GM23248 (cell line): Measurements from ENCODE around the gene TPRG1L. TPM values are rescaled to one million over a fixed set of nuclear protein-coding genes. Genes with fewer than 3 reads are reported as not detected.

Experiments
- DNase-seq: peaks from one replicate; pipeline ENCODE4 v3.0.0-alpha.2; 2015
- H2AFZ ChIP-seq: fragments of 200-600 bp; sonication (generic); 2 replicates; pipeline ENCODE4 v1.6.1; 2016; ENCODE audit warnings: antibody characterized with exemption
- H3F3A ChIP-seq: fragments of 200-600 bp; sonication (generic); 2 replicates; pipeline ENCODE4 v1.6.1; 2016; ENCODE audit warnings: mild to moderate bottlenecking, antibody characterized with exemption, mixed run types; ENCODE audit not compliant: insufficient read depth
- H3K27ac ChIP-seq: fragments of 200-600 bp; sonication (generic); 2 replicates; pipeline ENCODE4 v1.5.1; 2016; ENCODE audit warnings: mild to moderate bottlenecking
- H3K27me3 ChIP-seq: fragments of 200-600 bp; sonication (generic); replicated peaks from 2 replicates; pipeline ENCODE4 v1.6.1; 2016; ENCODE audit warnings: mild to moderate bottlenecking; ENCODE audit not compliant: insufficient read depth
- H3K36me3 ChIP-seq: fragments of 200-600 bp; sonication (generic); 2 replicates; pipeline ENCODE4 v1.6.1; 2016; ENCODE audit warnings: low read depth, mild to moderate bottlenecking
- H3K4me1 ChIP-seq: fragments of 200-600 bp; sonication (generic); 2 replicates; pipeline ENCODE4 v1.6.1; 2016; ENCODE audit warnings: mild to moderate bottlenecking; ENCODE audit not compliant: insufficient read depth
- H3K4me2 ChIP-seq: fragments of 200-600 bp; sonication (generic); one replicate; pipeline ENCODE4 v1.6.1; 2016; ENCODE audit warnings: mild to moderate bottlenecking; ENCODE audit not compliant: unreplicated experiment
- H3K4me3 ChIP-seq: fragments of 200-600 bp; sonication (generic); 2 replicates; pipeline ENCODE4 v1.5.1; 2016; ENCODE audit warnings: mild to moderate bottlenecking
- H3K79me2 ChIP-seq: fragments of 200-600 bp; sonication (generic); 2 replicates; pipeline ENCODE4 v1.6.1; 2016; ENCODE audit warnings: mild to moderate bottlenecking; ENCODE audit not compliant: insufficient read depth
- H3K9ac ChIP-seq: fragments of 200-600 bp; sonication (generic); 2 replicates; pipeline ENCODE4 v1.6.1; 2016; ENCODE audit warnings: mild to moderate bottlenecking
- H3K9me2 ChIP-seq: fragments of 200-600 bp; sonication (generic); 2 replicates; pipeline ENCODE4 v1.6.1; 2016; ENCODE audit warnings: mixed run types, mild to moderate bottlenecking, moderate library complexity; ENCODE audit not compliant: insufficient read depth
- H3K9me3 ChIP-seq: fragments of 200-600 bp; sonication (generic); one replicate; pipeline ENCODE4 v1.6.1; 2017; ENCODE audit warnings: low read depth
- H4K20me1 ChIP-seq: fragments of 200-600 bp; sonication (generic); 2 replicates; pipeline ENCODE4 v1.6.0; 2016; ENCODE audit not compliant: insufficient read depth
- EZH2 ChIP-seq: fragments of 200-600 bp; sonication (generic); IDR thresholded peaks from 2 replicates; pipeline ENCODE4 v1.6.1; 2018; ENCODE audit warnings: antibody characterized with exemption, mild to moderate bottlenecking; ENCODE audit not compliant: insufficient read depth, poor library complexity, severe bottlenecking
- EZH2phosphoT487 ChIP-seq: fragments of 200-600 bp; sonication (generic); IDR thresholded peaks from 2 replicates; pipeline ENCODE4 v1.6.1; 2018; ENCODE audit warnings: antibody characterized with exemption, moderate library complexity, mild to moderate bottlenecking, low read depth; ENCODE audit not compliant: insufficient read depth
- WGBS, 2 experiments: methylation state at CpG; one replicate each; pipeline ENCODE4 v1.1.6; 2015 to 2017; ENCODE audit warnings: low lambda C conversion rate in 2 of 2, low coverage in 1 of 2; ENCODE audit errors: missing lambda C conversion rate in 2 of 2; 5-methylcytosine and 5-hydroxymethylcytosine counted together
- in situ Hi-C: fragments of 300-500 bp; cut with MboI; formaldehyde crosslinking; loops from 2 replicates; pipeline ENCODE4 v1.15.0; 2020
- polyA plus RNA-seq: library from polyadenylated mRNA; unstranded; fragments of >200 nt; fragmentation: Nextera tagmentation; extraction: Ambion mirVana; gene quantifications from 2 replicates; pipeline ENCODE4 v1.2.1, GENCODE V29; 2016
- total RNA-seq: library from RNA; depleted of rRNA; stranded (reverse); fragments of >200 nt; shearing (Covaris generic); gene quantifications from 2 replicates; pipeline ENCODE4 v1.2.3, GENCODE V29; 2014

TPRG1L gene
- total and polyA plus RNA-seq, 2 experiments from 2014 or later: 30.7 to 30.9 TPM

GRCh38 chr1:3634059-3634800, 9.4 kb downstream of the TPRG1L start:
- no peak overlapping the region for H3K27ac ChIP-seq
- H3K4me2 ChIP-seq: no peak overlapping the region
- no peaks in the 10 kb centered on the region for H3K27me3 ChIP-seq
- no peak overlapping the region for H3K9ac ChIP-seq
- no peaks in the 10 kb centered on the region for H3K9me2 ChIP-seq
- peaks cover 4% of the 10 kb centered on the region; the same call in 1 of the 2 replicates for H3K36me3 ChIP-seq
- no peaks in the 10 kb centered on the region for H3K9me3 ChIP-seq
- H3K79me2 ChIP-seq: no peaks in the 10 kb centered on the region
- no peak overlapping the region for H2AFZ ChIP-seq
- no peak overlapping the region for H3K4me3 ChIP-seq
- no peaks in the 10 kb centered on the region for H4K20me1 ChIP-seq
- no peaks in the 10 kb centered on the region for H3F3A ChIP-seq
- in situ Hi-C loops: no loop called here
- H3K4me1 ChIP-seq: no peaks in the 10 kb centered on the region
- WGBS, 2 experiments: 92 to 93% methylated on average over 22 of the region's 22 CpGs
- no peak for DNase-seq
- no peak for TF ChIP-seq EZH2phosphoT487
- TF ChIP-seq EZH2: no peak

GRCh38 chr1:3636080-3636479, 11.3 kb downstream of the TPRG1L start:
- Histone ChIP-seq H2AFZ (no peak overlapping the region), H4K20me1 (no peaks in the 10 kb centered on the region), H3K79me2 (no peaks in the 10 kb centered on the region), H3K4me1 (no peaks in the 10 kb centered on the region), H3K4me3 (no peak overlapping the region), H3K27me3 (no peaks in the 10 kb centered on the region), H3K27ac (no peak overlapping the region), H3K36me3 (peaks cover 4% of the 10 kb centered on the region; the same call in 1 of the 2 replicates), H3K9me2 (no peaks in the 10 kb centered on the region), H3K9ac (no peak overlapping the region), H3F3A (no peaks in the 10 kb centered on the region), H3K4me2 (no peak overlapping the region), H3K9me3 (no peaks in the 10 kb centered on the region)
- in situ Hi-C loops: no loop called here
- WGBS, 2 experiments: 96 to 97% methylated on average over 9 to 14 of the region's 14 CpGs
- no peak for TF ChIP-seq EZH2
- TF ChIP-seq EZH2phosphoT487: no peak
- no peak for DNase-seq

GRCh38 chr1:3636531-3636930, 11.7 kb downstream of the TPRG1L start:
- H3K9me3 ChIP-seq: no peaks in the 10 kb centered on the region
- H3K4me3 ChIP-seq: no peak overlapping the region
- H3K4me1 ChIP-seq: no peaks in the 10 kb centered on the region
- H3K79me2 ChIP-seq: no peaks in the 10 kb centered on the region
- no peaks in the 10 kb centered on the region for H3F3A ChIP-seq
- no peak overlapping the region for H2AFZ ChIP-seq
- H3K9ac ChIP-seq: no peak overlapping the region
- in situ Hi-C loops: no loop called here
- no peak overlapping the region for H3K27ac ChIP-seq
- H3K4me2 ChIP-seq: no peak overlapping the region
- no peaks in the 10 kb centered on the region for H4K20me1 ChIP-seq
- WGBS, 2 experiments: 91 to 93% methylated on average over 11 of the region's 11 CpGs
- no peaks in the 10 kb centered on the region for H3K27me3 ChIP-seq
- no peak for DNase-seq
- no peaks in the 10 kb centered on the region for H3K9me2 ChIP-seq
- peaks cover 4% of the 10 kb centered on the region; the same call in 1 of the 2 replicates for H3K36me3 ChIP-seq
- TF ChIP-seq EZH2phosphoT487 (no peak), EZH2 (no peak)

- Histone ChIP-seq H3F3A (no peaks in the 10 kb centered on the region), H3K4me1 (no peaks in the 10 kb centered on the region), H3K79me2 (no peaks in the 10 kb centered on the region), H3K4me2 (no peak overlapping the region), H3K4me3 (no peak overlapping the region), H2AFZ (no peak overlapping the region), H3K36me3 (peaks cover 4% of the 10 kb centered on the region; the same call in 1 of the 2 replicates), H3K27me3 (no peaks in the 10 kb centered on the region), H3K9me2 (no peaks in the 10 kb centered on the region), H4K20me1 (no peaks in the 10 kb centered on the region), H3K9me3 (no peaks in the 10 kb centered on the region), H3K9ac (no peak overlapping the region), H3K27ac (no peak overlapping the region)
- 84 to 86% methylated on average over 12 of the region's 12 CpGs for WGBS, 2 experiments
- in situ Hi-C loops: no loop called here
- no peak for DNase-seq
- TF ChIP-seq EZH2 (no peak), EZH2phosphoT487 (no peak)
These were observed 13.2 kb downstream of the TPRG1L start for GRCh38 chr1:3638027-3638426.

- no peaks in the 10 kb centered on the region for H3K27me3 ChIP-seq
- DNase-seq: no peak
- no peaks in the 10 kb centered on the region for H3F3A ChIP-seq
- H4K20me1 ChIP-seq: no peaks in the 10 kb centered on the region
- H3K4me2 ChIP-seq: no peak overlapping the region
- in situ Hi-C loops: no loop called here
- H3K4me1 ChIP-seq: no peaks in the 10 kb centered on the region
- H3K27ac ChIP-seq: no peak overlapping the region
- WGBS, 2 experiments: 94 to 97% methylated on average over 15 of the region's 15 CpGs
- H2AFZ ChIP-seq: no peak overlapping the region
- H3K9me2 ChIP-seq: no peaks in the 10 kb centered on the region
- peaks cover 4% of the 10 kb centered on the region; the same call in 1 of the 2 replicates for H3K36me3 ChIP-seq
- H3K79me2 ChIP-seq: no peaks in the 10 kb centered on the region
- H3K9me3 ChIP-seq: no peaks in the 10 kb centered on the region
- no peak overlapping the region for H3K9ac ChIP-seq
- no peak overlapping the region for H3K4me3 ChIP-seq
- TF ChIP-seq EZH2: no peak
- TF ChIP-seq EZH2phosphoT487: no peak
These were observed 13.9 kb downstream of the TPRG1L start for GRCh38 chr1:3638676-3639075.
